HG02870 (cell line): ENCODE measurements around the gene GPR84.
"Not testable (repeated sequence)": the region's sequence is repeated elsewhere in the genome, so short reads cannot be mapped to it uniquely, and the experiment has no call there.

Experiments
- ATAC-seq: cut with Tn5 transposase; IDR thresholded peaks from one replicate; pipeline ENCODE4 v1.9.1; 2021; ENCODE audit warnings: mild to moderate bottlenecking, moderate library complexity; ENCODE audit not compliant: unreplicated experiment

The GPR84 gene

DNA sequence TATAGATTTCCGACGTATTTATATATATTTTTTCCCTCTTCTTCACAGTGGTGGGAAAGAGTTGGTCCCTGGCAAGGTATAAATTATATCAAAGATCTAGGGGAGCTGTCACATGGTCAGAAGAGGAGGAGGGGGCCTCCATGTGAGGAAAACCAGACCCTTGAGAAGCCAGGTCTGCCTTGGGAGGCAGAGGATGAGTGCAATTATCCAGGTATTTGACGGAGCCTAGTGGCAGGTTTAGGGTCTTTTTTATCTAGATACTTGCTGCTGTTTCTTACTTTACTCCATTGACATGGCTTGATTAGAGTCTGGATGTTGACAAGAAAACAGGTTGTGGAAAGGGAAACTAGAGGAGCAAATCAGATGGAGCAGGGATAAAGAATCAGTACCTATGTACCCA, 33.8 kb downstream of the GPR84 start:
- no peak for ATAC-seq

DNA sequence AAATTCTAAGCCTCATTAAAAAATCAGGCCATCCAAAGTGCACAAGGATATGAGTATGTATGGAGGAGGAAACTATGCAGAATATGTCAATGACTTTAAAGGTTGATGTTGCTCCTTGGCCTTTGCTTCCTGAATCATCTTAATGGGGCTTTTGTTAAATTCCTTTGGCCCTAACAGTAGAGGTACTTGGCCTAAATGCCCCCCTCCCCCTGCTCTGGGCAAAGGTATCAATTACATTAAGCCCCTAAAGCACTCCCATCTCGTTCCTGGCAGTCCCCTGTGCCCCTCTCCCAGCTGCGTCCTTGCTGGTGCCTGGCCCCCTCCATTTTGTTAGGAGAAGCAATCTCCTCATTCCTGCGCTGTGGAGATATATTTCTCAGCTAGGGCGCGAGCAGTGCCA, 34.5 kb downstream of the GPR84 start:
- ATAC-seq: no peak

GRCh38 chr12:54328595-54329337, 35.5 kb downstream of the GPR84 start:
- no peak for ATAC-seq

- ATAC-seq: not testable (repeated sequence)
These were observed 38.7 kb downstream of the GPR84 start for GRCh38 chr12:54325442-54326109.

GRCh38 chr12:54324617-54325441, 39.5 kb downstream of the GPR84 start, which contains the start of gene COPZ1:
TSS of gene COPZ1 (plus strand) at chr12:54325131. CDS start at chr12:54325164, 33 bp downstream.
- ATAC-seq: peak; percentile 98

DNA sequence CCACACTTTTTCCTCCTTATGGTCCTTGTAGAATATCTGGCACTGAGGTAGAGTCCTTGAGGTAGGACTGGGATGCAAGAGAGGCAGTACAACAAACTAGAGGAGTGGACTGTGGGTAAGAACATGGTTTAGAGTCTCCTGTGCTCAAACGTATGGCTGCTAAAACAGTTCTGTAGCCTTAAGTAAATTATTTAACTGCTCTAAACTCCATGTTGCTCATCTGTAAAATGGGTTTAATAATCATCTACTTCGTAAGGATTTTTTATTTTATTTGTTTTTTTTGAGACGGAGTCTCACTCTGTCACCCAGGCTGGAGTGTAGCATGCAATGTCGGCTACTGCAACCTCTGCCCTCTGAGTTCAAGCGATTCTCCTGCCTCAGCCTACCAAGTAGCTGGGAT, 42.9 kb downstream of the GPR84 start:
- no peak for ATAC-seq
